GM12865 (cell line): ENCODE data around the gene GAL3ST1.
"Not testable (repeated sequence)": the region's sequence is repeated elsewhere in the genome, so short reads cannot be mapped to it uniquely, and the experiment has no call there.

ENCODE experiments used
- DNase-seq: peaks from one replicate; pipeline ENCODE4 v3.0.0; 2010; ENCODE audit warnings: low read depth
- H3K4me3 ChIP-seq: 2 replicates; pipeline ENCODE4 v1.5.1; 2011; ENCODE audit warnings: mild to moderate bottlenecking, low read depth, low read length, control low read depth
- CTCF ChIP-seq: IDR thresholded peaks from 2 replicates; pipeline ENCODE4 v1.5.1; 2011; ENCODE audit warnings: low read length, control low read depth, low read depth, inconsistent platforms; ENCODE audit not compliant: insufficient read depth; ENCODE audit errors: missing control alignments

GAL3ST1 gene

GRCh38 chr22:30574095-30574981 lies at the start of gene GAL3ST1:
GAL3ST1 (minus strand) TSS chr22:30574665; CDS start chr22:30557392, 17,273 bp downstream.
- no peak within 1 kb of the TSS for H3K4me3 ChIP-seq
- TF ChIP-seq CTCF: no peak
- no peak for DNase-seq

GRCh38 chr22:30619909-30620308 lies 45.4 kb upstream of the GAL3ST1 start:
- DNase-seq, H3K4me3 ChIP-seq: not testable (repeated sequence)

- no peak for DNase-seq
- no peak for TF ChIP-seq CTCF
These were observed 43.4 kb upstream of the GAL3ST1 start for GRCh38 chr22:30617819-30618218.

GRCh38 chr22:30615543-30615954 lies 41.1 kb upstream of the GAL3ST1 start:
- TF ChIP-seq CTCF: no peak
- no peak overlapping the region for H3K4me3 ChIP-seq

More at GRCh38 chr22:30617819-30618218, 43.4 kb upstream of the GAL3ST1 start:
- no peak overlapping the region for H3K4me3 ChIP-seq

GRCh38 chr22:30614879-30615278 lies 40.4 kb upstream of the GAL3ST1 start:
- DNase-seq: no peak

More at GRCh38 chr22:30615543-30615954, 41.1 kb upstream of the GAL3ST1 start:
- no peak for DNase-seq

GRCh38 chr22:30614268-30614667 lies 39.8 kb upstream of the GAL3ST1 start:
- no peak overlapping the region for H3K4me3 ChIP-seq
- no peak for DNase-seq
- no peak for TF ChIP-seq CTCF

More at GRCh38 chr22:30614879-30615278, 40.4 kb upstream of the GAL3ST1 start:
- H3K4me3 ChIP-seq: no peak overlapping the region
- no peak for TF ChIP-seq CTCF

GRCh38 chr22:30612789-30613188 lies 38.3 kb upstream of the GAL3ST1 start:
- H3K4me3 ChIP-seq: no peak overlapping the region
- DNase-seq: no peak
- peak; percentile 7 for TF ChIP-seq CTCF
